Activated T-helper 1 cell treated with Interleukin-2 at 50 U/mL for 16 hours (primary cell): ENCODE data around the gene SLC35A3.
"Not testable (repeated sequence)": the region's sequence is repeated elsewhere in the genome, so short reads cannot be mapped to it uniquely, and the experiment has no call there.

ENCODE experiments used
- DNase-seq: peaks from one replicate; pipeline ENCODE4 v3.0.0-alpha.2; 2020; ENCODE audit warnings: low read depth

SLC35A3 gene

DNA sequence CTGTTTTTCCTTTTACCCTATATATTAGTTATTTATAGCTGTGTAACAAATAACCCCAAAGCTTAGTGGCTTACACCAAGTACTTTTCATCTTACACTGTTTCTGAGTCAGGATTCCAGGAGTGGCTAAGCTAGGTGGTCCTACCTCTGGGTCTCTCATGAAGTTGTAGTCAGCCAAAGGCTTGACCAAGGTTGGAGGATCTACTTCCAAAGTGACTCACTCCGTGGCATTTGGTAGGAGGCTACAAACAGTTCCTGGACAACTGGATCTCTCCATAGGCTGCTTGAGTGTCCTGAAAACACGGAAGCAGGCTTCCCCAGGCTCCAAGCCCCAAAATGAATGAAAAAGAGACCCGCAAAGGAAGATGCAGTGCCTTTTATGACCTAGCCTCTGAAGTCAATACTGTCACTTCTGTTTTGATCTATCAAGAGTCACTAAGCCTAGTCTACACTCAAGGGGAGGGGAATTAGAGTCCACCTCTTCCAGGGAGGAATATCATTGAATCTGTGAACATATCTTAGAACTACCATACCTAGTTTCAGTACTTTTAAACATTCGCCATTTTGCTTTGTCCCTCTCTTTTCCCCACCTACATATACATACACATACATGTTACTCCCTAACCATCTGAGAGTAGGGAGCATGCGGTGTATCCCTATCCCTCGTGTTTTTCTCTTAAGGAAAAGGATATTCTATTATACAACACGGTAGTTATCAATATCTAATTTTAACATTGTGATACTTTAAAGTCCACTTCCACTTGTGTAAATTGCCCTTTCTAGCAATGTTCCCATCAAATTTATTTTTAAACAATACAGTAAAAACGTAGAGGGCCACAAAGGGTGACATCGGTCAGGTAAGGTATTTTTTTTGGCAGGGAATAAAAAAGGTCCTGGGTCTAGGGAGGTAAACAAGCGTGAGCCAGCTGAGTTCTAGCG is 67.2 kb downstream of the SLC35A3 start:
- DNase-seq: no peak

DNA sequence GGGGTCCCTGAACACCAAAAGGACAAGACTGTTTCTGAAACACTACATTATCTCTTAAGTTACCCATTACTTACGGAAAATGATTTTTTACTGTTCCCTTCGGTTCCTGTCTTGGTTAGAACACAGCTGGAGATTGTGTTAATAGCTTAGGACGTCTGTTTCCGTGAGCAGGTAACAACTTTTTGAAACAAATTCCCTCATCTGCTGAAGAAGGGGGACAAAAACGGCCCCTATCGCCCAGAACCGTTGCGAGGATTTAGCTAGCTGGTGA is 67.8 kb downstream of the SLC35A3 start:
- no peak for DNase-seq

DNA sequence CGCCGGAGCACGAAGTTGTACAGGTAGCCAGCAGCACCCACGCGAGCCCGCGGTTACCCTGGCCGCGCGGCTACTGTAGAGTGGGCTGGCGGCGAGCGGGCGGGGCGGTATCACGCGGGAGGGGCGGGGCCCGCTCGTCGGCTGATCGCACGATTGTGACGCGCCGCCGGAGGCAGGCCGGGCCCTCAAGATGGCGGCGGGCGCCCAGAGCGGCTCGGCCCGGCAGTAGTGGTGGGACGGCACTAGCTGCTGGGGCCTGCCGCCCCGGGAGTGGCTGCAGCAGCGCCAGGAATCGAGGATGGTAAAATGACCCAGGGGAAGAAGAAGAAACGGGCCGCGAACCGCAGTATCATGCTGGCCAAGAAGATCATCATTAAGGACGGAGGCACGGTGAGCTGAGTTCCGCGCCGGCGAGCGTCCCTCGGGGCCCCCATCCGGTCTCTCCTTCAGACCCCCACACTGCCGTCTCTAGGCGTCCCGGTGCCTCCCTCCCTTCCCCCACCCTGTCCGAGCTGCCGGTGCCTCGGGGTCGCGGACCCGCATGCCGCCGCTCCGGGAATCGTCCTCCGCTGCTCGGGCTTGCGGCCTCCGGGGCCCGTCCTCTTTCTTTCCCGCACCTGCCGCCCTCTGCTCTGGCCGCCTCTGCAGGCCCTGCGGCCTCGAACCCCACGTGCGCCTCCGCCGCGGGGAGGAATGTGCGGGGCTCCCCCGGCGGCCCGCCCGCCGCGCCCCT is 68.3 kb downstream of the SLC35A3 start:
- peak; percentile 80 for DNase-seq

DNA sequence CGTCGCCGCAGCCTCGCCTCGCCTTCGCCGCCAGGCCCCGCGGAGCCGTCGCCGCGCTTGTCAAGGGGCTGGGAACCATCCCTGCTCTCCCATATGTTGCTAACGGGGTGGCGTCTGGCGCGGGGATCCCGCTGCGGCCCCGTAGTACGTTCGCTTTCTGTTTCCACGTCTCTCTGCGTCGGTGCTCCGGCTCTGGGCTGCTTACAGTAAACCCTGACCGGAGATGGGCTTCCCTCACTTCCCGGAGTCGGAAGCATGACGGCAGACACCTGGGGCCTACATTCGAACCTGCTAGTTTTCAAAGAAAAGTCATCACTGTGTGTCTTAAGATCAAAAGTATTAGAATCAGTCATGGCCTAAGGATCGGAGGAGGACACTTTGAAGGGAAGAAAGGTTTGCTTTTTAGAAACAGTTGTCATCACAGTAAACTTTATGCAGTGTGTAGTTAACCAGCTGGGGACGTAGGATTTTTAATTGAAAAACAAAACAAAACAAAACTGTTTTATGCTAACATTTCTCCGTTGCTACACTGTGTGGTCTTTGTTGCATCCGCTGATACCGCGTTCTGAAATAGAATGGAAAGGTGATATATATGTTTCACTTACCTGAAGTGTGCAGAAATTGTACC is 69.0 kb downstream of the SLC35A3 start:
- DNase-seq: peak; percentile 49

DNA sequence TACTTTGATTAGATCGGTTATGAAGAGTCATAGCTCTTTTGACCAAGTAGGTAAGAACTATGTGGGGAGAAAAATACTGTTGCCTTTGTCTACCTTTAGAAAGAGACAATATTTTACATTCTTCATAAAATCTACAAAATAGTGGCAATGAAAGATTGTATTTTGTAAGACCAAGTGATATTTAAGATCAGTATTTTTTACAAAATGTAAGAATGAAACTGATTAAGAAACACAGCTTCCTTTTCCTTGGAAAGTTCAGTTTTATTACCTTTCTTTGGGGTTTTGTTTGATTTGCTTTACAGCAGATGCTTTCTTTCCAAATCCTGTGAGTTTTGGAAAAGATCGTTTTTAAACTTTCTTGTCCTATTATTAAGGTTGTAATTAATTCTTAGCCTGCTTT is 69.8 kb downstream of the SLC35A3 start:
- no peak for DNase-seq

DNA sequence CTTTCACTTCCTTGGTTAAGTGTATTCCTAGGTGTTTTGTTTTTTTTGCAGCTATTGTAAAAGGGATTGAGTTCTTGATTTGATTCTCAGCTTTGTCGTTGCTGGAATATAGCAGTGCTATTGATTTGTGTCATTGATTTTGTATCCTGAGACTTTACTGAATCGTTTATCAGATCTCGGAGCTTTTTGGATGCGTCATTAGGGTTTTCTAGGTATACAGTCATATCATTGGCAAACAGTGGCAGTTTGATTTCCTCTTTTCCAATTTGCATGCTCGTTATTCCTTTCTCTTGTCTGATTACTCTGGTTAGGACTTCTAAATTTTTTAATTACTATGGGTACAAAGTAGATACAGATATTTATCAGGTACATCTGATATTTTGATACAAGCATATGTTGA is 75.4 kb downstream of the SLC35A3 start:
- no peak for DNase-seq

DNA sequence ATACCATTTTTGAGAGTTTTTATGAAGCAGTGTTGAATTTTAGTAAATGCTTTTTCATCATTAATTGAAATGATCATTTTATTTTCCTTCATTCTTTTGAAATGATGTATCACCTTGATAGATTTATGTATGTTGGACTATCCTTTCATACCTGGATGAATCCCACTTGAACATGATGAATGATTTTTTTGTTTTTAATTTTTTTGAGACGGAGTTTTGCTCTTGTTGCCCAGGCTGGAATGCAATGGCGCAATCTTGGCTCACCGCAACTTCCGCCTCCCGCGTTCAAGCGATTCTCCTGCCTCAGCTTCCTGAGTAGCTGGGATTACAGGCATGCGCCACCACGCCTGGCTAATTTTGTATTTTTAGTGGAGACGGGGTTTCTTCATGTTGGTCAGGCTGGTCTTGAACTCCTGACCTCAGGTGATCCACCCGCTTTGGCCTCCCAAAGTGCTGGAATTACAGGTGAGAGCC is 77.5 kb downstream of the SLC35A3 start:
- not testable (repeated sequence) for DNase-seq

DNA sequence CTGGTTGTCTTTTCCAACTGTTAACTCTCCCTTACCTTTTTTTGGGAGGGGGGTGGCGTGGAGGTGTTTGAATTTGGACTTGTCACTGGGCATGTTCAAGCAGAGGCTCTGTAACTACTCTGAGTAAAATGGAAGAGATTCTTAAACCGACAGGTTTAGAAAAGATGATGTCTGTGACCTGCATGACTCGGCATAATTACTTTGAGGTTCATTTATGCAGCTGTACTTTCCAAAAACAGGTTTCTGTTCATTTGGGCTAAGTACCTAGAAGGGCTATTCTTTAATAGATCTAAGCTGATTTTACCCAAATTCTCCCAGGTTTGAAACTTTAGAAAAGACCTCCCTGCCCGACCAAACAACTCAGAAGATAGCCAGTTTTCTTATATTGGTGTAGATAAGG is 80.3 kb downstream of the SLC35A3 start:
- DNase-seq: no peak

DNA sequence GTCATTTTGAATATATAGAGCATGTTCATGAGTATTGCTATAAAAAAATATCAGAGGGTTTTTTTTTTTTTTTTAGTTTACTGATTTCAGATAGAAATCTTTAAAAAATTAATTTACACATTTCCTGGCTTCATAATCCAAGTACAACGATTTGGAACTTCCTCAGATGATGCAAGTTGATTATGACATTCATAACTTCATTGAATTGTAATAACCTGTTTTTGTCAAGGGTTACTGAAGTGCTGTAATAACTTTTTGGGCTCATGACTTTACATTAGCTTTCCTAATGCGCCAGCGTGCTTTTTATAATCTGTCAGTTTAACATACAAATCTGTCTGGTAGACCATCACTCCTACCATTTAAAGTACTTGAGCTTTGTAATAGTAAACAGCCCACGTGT is 81.6 kb downstream of the SLC35A3 start:
- DNase-seq: no peak

DNA sequence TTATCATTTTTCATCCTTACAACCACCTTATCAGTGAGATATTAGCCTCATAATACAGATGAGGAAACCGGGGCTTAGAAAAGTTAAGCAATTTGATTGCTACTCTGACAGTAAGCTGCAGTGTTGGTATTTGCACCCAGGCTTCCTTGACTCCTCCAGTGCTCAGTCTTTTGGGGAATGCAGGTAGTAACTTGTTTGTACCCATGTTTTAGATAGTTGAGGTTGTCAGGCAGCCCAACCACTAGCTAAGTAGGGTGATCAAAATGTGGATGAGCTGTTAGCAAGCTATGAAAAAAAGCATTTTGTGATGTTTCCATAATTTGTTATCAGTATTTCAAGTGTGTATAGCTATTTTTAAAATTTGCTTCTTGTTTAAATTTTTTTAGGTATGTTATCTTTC is 82.1 kb downstream of the SLC35A3 start:
- DNase-seq: no peak

DNA sequence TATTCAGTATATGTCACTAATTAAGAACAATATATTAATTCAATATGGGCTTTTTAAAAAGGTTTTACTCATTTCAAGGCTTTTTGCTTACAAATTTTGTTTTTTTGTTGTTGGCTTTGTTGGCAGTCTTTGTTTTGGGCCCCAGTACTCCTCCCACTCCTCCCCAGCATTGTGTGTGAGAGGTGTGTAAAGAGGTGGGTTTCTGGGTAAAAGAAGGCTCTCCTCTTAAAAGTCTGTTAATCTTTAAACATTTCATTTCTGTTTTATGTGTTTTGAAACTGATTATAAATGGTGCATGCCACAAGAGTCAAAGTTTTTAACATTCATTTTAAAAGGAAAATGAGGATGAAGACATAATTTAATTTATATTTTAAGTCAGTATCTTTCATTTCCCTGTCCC is 83.3 kb downstream of the SLC35A3 start:
- no peak for DNase-seq

DNA sequence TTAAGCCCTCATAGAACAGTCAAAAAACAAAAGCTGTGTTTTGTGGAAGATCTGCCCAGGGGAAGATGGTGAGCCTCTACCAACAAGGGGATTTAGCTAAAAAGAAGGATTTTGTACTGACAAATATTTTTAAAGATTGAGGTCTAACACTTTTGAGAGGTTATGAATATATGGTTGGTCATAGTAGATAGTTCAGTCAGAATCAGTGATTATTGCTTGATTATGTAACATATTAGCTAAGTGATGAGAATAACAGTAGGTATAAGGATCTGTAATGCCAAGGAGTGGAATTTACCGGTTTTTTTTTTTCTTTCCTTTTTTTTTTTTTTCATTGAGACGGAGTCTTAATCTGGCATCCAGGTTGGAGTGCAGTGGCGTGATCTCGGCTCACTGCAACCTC is 83.9 kb downstream of the SLC35A3 start:
- DNase-seq: no peak

DNA sequence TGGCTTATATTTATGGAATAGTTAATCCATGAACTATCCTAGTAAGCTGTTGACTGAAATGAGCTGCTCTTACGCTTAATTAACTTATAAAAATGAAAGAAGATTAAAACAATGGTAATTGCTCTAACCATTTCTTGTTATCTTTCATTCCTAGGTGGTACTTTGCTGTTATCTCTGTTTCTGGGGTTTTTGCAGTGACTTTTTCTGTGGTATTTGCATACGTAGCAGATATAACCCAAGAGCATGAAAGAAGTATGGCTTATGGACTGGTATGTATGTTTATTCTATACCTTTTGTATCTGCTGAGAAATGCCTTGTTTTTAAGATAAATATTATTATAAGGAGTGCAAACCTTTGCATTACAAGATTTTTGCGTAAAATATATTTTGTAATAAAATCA is 91.9 kb downstream of the SLC35A3 start:
- no peak for DNase-seq

DNA sequence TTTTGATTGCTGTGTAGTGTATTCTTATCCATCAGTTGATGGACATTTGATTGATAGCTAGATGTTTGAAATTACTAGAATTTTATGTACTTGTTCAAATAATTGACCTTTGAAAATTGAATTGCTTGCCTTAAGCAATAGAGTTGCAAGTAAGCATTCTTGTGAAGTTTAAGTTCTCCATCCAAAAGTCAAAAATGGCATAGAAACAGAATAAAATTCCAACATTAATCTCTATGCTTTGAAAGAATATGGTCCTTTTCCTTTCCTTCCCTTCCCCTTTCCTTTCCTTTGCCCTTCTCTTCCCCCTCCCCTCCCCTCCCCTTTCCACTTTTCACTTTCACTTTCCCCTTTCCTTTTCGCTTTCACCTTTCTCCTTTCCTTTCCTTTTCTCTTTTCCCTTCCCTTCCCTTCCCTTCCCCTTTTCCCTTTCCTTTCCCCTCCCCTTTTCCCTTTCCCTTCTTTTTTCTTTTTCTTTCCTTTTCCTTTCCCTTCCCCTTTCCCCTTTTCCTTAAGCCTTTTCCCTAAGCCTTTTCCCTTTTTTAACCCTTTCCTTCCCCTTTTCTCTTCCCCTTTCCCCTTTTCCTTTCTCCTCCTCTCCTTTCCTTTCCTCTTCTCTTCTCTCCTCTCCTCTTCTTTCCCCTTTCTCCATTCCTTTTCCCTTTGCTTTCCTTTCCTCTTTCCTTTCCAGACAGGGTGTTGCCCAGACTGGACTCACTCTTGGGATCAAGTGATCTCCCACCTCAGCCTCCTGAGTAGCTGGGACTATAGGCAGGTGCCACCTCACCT is 95.6 kb downstream of the SLC35A3 start:
- DNase-seq: no peak

DNA sequence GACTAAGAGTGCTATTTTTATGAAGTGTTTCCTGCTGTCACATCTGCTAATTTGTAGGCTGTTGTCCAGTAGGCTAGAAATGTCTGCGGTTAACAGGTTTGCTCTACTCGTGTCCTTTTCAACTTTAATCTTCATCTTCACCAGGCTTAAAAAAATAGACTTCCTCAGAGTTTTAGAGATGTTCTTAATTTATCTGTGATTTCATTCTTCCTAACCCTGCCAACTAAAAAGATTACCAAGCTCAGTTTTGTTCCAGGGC is 96.1 kb downstream of the SLC35A3 start:
- no peak for DNase-seq

DNA sequence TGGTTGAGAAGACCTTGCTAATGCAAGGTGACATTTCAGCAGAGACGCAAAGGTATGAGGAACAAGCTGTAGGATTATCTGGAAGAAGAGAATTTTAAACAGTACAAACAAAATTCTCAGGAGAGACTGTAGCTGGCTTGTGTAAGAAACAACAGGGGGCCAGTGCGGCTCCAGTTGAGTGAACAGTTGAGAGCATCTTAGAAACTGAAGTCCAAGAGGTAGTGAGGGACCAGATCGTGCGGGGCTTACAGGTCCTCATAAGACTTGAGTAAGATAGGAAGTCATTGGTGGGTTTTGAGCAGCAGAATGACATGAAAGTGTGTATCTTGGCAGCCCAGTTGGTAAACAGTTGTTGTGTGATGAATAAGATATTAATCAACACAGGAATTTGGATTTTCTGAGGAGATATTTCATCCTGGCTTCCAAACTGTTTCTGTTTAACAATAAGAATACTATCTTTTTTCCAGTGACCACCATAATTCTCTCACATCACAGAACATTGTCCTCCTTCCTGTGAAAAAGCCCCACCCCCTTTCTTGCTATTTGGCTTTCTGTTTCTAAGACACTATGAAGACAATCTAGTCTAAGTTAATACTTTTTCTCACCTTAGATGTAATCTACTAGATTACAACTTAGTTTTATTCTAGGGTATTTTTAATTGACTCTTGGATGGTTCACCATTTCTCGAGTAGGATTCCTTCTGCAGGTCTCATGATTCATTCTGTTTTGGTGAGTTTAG is 100.6 kb downstream of the SLC35A3 start:
- DNase-seq: no peak

DNA sequence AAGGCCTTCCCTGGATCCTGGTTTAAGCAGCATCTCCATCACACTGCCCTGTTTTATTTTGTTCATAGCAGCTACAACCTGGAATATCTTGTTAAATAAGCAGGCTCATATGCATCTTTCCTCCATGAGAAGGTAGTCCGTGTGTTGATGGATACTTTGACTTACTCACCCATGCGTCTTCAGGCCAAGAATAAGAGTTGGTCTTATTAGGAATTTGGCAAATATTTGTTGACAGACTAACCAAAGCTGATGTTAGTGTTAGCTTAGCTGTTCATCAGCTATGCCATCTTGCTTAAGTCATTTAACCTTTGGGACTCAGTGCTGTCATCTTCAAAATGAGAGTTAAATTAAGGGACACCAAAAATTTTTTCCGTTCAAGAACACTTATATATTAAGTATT is 103.7 kb downstream of the SLC35A3 start:
- no peak for DNase-seq

DNA sequence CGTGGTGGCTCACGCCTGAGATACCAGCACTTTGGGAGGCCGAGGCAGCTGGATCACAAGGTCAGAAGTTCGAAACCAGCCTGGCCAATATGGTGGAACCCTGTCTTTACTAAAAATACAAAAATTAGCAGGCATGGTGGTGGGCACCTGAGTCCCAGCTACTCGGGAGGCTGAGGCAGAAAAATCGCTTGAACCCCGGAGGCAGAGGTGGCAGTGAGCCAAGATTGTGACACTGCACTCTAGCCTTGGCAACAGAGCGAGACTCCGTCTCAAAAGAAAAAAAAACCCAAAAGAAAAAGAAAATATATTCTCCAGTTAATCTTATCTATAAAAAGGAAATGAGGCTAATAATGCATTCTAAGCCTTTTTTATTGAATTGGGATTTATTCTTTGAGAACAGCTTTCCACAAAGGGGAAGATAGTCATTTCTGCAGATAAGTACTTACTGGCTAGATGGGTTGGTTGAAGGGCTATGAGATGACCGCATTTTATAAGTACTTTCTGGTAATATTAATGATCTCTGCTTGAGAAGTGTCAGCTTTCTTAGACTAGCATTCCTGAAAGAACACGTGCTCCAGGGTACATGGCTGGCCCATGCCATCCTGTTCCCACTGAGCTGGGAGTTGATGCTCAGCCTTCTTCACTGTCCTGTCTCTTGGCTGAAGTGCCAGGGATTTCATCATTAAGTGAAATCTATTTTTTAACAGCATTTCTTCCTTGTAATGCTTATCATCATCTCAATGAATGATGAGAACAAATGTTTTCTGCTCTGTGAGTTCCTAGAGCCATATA is 105.0 kb downstream of the SLC35A3 start:
- no peak for DNase-seq

DNA sequence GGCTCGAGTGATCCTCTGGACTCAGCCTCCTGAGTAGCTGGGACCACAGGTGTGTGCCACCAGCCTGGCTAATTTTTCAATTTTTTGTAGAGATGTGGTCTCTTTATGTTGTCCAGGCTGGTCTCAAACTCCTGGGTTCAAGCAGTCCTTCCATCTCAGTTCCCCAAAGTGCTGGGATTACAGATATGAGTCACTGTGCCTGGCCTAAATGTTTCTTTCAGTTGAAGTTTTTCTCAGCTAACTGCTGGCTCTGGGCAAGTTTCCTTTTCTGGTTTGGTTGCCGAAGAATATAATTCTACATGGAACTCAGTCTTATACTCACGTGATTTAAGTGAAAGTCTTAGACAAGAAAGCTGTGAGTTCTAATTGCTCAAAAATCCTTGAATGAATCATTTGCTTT is 106.0 kb downstream of the SLC35A3 start:
- no peak for DNase-seq

DNA sequence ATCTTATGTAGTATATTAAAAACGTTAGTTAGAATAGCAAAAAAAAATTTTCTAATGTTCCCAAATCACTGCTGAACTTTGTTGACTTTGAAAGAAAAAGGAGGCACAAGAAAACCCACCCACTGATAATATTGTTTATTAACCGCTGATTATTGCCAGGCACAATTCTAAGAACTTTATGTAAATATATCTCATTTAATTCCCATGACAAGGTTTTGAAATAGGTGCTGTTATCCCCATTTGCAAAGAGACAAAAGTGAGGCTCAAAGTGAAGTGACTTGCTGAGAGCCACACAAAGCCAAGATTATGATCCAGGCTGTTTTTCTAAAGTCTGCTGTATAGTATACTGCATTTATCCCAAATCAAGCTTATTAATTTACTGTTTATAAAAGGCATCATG is 106.5 kb downstream of the SLC35A3 start:
- DNase-seq: no peak

DNA sequence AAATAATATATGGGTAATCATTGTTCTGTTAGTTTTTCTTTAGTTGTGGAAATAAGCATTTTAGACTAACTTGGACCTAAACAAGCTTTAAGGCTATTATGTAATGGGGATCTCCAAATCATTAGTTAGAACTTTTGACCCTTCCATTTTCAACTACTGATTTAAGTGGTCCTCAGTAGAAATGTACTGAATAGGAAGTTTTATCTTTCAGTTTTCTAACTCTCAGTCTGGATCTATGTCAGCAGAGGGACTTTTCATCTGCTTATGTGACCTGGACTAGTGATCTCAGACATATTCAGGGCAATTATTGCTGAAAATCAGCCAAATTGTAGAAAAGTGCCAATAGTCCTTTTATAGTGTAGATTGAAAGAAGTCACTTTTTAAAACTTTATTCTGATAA is 106.9 kb downstream of the SLC35A3 start:
- no peak for DNase-seq
